GM10266 (cell line): Measurements from ENCODE around the gene CCDC187.

Experiments used
- DNase-seq: peaks from one replicate; pipeline ENCODE4 v3.0.0; 2012; ENCODE audit errors: extremely low spot score
- TF ChIP-seq, protein P1 (sequence below): IDR thresholded peaks from 2 replicates; pipeline ENCODE4 v1.5.1; 2012; ENCODE audit warnings: mild to moderate bottlenecking, low read depth; ENCODE audit not compliant: control insufficient read depth, insufficient read depth; ENCODE audit errors: missing control alignments

Gene CCDC187

DNA sequence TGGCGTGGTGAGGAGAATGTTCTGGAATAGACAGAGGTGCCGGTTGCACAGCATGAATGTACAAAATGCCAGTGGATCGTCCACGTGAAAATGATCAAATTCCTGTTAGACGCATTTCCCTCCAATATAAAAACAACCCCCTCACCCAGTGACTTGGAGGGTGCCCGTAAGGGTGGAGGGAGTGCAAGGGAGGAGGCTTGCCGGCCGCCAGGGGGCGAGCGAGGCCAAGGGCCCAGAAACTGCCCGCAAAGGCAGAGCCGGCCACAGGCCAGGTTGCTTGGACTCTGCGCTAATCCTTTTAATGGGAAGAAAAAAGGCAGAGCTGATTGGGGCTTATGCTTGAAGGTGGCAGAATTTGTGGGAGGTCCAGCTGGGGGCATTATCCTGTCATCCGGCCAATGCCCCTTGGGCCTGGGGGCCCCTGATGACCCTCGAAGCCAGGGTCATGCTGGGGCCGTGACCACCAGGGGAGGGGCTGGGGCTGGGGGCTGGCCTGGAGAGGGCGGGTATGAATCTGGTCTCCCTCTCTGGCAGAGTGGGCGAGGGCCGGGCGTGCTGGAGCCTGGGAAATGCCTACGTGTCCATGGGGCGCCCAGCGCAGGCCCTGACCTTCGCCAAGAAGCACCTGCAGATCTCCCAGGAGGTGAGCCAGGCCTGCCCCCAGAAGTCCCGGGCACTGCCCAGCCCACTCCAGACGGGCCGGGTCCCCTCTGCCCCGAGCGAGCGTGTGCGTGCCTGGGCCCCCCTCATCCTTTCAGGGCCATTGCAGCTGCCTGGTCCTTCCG, 35.5 kb upstream of the CCDC187 start:
- DNase-seq: peak; percentile 91
- TF ChIP-seq, protein P1, sequence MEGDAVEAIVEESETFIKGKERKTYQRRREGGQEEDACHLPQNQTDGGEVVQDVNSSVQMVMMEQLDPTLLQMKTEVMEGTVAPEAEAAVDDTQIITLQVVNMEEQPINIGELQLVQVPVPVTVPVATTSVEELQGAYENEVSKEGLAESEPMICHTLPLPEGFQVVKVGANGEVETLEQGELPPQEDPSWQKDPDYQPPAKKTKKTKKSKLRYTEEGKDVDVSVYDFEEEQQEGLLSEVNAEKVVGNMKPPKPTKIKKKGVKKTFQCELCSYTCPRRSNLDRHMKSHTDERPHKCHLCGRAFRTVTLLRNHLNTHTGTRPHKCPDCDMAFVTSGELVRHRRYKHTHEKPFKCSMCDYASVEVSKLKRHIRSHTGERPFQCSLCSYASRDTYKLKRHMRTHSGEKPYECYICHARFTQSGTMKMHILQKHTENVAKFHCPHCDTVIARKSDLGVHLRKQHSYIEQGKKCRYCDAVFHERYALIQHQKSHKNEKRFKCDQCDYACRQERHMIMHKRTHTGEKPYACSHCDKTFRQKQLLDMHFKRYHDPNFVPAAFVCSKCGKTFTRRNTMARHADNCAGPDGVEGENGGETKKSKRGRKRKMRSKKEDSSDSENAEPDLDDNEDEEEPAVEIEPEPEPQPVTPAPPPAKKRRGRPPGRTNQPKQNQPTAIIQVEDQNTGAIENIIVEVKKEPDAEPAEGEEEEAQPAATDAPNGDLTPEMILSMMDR: peak; percentile 89

DNA sequence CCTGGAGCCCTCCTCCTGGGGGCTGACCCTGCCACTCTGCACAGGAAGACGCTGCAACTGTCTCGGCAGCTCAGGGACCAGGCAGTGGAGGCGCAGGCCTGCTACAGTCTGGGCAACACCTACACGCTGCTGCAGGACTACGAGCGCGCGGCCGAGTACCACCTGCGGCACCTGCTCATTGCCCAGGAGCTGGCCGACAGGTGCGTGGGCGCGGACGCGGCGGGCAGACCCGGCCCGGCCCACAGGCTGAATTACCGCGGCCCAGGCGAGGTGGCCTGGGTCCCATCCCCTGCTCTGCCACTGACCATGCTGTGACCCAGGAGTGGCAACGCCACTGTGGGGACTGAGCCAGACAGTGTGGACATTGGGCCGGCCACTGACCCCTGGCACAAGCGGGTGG, 34.6 kb upstream of the CCDC187 start:
- TF ChIP-seq, protein P1: no peak
- no peak for DNase-seq

DNA sequence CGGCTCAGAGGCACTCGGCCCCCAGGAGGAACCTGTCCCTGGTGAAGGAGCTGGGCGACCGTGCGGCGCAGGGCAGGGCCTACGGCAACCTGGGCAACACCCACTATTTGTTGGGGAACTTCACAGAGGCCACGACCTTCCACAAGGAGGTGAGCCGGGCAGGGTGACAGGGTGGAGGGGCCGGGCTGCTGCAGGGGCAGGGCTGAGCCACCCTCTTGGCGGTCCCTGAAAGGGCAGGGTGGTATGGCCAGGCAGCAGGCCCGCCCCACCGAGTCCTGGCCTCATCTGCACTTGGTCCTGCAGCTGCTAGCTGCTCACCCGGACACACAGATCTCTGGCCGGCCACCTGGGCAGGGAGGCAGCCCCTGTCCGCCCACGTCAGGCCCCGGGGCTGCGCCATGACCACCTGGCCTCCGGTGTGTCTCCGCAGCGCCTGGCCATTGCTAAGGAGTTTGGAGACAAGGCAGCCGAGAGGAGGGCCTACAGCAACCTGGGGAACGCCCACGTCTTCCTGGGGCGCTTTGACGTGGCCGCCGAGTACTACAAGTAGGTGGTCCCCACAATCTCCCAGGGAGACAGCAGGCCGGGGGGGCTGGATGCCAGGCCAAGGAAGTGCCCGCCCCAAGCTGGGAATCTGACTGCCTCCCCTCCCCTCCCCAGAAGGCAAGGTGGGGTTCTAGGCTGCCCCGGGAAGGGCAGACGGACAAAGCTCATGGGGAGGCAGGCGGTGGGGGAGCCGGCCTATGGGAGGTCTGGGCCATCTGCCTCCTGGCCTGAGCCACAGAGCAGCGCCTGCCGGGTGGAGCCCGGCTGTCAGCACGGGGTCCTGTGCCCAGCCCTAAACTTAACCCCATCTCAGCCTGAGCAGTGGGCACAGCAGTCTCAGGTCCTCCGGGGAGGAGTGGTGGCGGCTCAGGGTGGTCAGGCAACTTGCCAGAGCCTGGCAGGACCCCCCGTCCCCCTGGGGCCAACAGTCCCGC, 33.8 kb upstream of the CCDC187 start:
- DNase-seq: no peak
- TF ChIP-seq, protein P1: no peak

DNA sequence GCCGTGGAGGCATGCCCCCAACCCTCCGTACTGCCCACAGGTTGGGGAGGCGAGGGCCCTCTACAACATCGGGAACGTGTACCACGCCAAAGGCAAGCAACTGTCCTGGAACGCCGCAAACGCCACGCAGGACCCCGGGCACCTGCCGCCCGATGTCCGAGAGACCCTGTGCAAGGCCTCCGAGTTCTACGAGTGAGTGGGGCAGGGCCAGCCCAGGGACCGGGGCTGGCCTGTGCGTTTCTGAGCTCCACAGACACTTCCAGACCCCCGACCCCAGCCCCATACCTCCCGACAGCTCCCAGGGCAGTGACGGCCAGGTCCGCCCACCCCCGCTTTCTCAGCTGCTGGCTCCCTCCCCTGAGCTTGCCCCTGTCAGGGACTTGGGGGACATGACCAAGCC, 33.0 kb upstream of the CCDC187 start:
- DNase-seq: no peak
- TF ChIP-seq, protein P1: no peak

DNA sequence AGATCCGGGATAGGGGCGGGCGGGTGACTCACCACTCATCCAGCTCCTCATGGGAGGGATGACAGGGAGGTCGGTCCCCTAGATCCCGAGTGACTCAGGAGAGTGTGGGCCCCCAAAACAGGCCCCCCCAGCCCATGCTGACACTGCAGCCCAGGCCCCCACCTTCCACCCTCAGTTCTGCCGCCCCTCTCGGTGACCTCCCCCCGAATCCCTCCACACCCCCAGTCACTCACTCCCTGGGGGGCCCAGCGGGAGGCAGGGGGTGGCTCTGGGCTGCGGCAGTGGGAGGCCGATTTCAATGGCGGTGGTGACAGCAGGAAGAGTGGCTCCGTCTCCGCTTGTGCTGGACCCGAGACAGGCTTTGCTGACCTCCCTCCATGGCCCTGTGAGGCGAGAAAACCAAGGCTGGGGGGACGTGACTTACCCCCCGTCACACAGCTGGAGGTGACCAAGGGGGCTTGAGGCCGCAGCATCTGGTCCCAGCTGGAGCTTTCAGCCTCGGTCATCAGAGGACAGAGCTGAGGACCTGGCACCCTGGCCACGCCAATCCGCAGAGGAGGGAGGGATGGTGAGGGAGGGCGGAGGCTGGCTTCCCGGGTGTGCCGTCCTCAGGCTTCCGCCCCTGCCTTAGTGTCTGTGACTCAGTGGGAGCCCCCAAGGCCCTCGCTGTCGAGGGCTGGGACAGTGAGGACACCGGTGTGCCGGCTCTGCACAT, 32.4 kb upstream of the CCDC187 start:
- TF ChIP-seq, protein P1: no peak
- DNase-seq: no peak

DNA sequence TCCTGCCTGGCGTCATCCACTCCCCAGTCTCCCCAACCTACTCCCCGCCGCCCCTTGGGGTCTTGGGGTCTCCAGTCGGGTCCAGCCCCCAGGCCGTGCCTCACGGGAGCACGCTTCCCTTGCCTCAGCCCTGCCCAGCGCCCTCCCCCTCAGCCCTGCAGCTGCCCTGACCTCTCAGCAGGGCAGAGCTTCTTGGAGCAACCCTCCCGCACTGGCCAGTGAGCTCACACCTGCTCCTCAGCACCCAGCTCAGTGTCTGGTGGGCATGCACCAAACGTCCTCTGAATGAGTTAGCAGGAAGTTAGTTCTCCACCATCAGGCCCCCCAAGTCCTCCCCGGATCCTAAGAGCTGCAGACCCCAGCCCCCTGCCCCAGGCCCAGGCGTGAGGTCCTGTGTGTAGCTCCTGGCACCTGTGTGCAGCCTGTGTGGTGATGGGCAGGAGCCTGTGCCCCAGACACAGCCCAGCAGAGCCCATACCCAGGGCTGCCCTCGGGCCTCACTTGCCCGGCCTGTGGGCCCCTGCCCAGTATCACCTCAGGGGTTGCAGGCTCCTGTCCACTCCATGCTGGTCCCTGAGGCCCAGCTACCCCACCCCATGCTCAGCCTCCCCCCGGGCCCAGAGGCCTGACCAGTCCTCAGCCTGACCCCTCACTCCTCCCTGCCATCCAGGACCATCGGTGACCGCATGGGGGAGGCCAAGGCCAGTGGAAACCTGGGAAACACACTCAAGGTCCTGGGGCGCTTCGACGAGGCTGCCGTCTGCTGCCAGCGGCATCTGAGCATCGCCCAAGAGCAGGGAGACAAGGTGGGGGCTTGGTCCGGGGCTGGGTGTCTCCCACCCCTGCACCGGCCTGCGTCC, 31.6 kb upstream of the CCDC187 start:
- TF ChIP-seq, protein P1: no peak
- DNase-seq: no peak
